ENCODE results near the gene CES3.

The CES3 gene

DNA sequence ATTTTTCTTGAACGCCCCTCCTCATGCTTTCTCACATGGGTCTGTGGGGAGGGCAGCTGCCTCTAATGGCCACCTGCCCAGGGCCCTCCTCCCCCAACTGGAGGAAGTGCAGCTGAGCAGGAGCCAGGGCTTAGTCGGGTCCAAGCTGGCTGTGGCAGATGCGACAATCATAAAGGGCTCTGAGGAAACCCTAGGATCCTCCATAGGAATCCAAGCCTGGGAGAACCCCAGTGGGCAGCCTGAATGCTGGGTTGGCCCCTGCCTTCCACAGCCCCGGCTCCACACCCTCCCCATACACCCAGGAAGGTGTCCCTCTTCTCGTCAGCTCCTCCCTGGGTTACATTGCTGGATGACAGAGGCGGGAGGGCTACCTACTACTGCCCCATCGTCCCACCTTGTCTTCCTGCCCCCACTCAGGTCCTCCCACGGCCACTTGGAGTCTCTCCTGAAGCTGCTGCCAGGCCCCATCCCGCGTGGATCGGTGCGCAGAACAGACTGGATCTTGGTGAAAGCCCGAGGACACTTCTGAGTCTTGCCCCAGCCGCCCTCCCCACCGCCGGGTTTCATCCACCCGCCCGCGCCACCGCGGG, 52.3 kb downstream of the CES3 start:
- no peak for DNase-seq

DNA sequence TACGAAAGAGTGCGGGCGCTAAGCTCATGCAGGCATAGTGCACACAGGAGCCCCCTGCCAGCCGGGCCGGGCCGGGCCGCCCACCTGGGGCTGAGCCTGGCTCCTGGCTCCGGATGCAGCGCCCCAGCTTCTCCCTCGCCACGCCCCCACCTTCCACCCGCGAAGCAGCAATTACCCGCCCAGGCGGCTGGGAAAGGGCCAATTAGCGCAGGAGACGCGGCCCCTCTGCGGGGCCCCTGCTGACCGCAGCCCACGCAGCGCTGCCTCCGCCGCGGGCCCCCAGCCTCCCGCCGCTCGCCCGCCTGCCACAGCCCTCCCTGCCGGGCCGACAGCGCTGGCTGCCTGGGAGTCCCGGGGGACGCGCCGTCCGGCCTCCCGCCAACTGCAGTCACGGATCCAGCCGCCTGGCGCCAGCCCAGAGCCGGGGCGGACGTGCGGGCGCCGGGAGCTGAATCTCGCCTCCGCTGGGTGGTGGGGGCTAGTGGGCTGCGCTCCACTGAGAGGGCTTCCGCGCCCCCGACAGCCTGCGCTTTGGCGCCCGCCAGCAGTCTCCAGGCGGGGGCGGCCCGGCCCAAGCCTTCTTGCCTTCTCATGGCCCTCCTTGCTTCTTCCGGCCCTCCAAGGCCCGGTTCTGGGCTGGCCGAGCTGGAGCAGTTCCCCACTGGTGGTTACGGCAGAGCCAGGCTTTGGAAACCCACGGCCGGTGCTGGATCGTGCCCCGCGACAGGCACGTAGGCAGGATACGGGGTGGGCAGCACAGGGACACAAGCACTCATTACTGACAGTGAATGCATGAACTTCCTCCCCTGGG, 53.0 kb downstream of the CES3 start:
- no peak for DNase-seq

DNA sequence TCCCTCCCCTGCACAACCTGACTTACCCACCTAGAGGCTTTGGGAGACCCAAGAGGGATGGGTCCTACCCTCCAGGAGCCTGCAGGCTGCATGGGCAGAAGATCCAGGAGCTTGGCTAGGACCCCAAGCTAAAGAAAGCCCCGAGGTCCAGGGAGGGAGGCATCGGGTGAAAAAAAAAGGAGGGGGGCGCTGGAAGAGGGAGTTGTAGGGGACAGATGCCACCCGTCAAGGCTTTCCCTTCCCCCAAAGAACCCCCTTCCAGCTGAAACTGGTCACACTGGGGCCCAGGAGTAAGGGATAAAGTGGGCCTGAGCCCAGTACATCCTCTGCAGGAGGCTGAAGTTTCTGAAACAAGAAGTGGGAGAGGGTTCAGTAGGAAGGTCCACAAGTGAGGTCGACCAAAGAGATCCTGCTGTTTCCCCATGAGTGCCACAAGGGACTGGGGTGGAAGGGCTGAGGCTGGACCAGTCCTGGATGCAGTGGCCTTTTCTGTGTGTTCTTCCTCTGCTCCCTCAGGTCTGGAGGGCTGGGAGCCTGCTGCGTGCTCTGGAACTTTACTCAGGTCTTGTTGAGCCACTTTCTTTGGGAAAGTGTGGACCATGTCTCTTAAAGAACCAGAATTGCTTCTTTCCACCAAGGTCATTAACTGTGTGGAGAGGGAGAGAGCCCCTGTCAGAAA, 53.7 kb downstream of the CES3 start:
- no peak for DNase-seq

DNA sequence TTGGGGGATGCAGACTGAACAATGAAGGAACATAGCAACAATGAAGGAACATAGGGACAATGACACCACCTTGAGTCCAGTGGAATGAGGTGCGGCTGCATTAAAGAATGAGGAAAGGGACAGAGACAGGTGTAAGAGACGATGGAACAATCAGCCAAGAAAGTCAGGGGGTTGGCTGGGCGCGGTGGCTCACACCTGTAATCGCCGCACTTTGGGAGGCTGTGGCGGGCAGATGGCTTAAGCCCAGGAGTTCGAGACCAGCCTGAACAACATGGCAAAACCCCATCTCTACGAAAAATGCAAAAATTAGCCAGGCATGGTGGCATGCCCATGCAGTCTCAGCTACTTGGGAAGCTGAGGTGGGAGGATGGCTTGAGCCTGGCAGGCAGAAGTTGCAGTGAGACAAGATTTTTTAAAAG, 54.3 kb downstream of the CES3 start:
- no peak for DNase-seq

GRCh38 chr16:67016143-67016542, 55.1 kb downstream of the CES3 start:
- DNase-seq = no peak

- no peak for DNase-seq
Observed at GRCh38 chr16:67016681-67017420, 55.8 kb downstream of the CES3 start.

DNA sequence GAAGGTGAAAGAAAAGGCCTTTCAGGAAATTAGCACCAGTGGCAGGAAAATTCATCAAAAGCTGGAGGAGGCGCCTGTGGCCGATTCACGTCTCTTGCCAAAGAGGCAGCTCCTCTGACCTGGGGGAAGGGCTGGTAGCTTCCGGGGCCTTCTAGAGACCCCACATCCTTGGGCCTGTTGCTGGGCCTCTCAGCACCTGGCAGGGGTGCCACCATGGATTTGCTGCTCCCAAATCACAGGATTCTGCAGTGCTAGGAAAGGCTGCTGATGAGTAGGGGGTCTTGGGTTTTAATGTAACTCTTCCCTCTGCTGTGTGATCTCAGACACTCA, 56.3 kb downstream of the CES3 start:
- DNase-seq = no peak

DNA sequence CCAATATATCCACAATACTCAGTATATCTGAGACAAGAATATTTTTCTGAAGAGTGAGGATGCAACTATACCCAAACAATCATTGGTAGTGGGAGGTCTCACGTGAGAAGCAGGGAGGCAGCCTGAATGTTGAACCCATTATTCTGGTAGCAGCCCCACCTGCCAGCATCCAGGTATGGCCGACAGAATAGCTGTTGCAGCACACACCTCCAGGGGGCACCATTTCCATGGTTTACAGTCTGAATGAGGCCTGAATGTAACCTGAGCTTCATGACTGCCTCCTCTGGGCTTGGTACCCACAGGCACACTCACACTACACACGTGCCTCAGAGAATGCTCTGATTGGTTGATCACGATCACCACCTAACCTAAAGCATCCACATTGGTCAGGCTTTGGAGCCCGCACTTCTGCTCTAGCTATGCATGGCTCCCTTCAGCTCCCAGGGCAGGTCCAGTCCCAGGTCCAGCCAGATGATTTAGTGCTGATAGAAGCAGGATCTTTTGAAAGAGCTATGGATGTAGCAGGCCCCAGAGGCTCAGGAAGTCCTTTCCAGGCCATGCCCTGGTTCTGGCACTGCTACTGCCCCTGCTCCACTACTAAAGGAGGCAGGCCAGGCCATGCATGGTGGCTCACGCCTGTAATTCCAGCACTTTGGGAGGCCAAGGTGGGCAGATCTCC, 56.9 kb downstream of the CES3 start:
- DNase-seq = peak; percentile 91

DNA sequence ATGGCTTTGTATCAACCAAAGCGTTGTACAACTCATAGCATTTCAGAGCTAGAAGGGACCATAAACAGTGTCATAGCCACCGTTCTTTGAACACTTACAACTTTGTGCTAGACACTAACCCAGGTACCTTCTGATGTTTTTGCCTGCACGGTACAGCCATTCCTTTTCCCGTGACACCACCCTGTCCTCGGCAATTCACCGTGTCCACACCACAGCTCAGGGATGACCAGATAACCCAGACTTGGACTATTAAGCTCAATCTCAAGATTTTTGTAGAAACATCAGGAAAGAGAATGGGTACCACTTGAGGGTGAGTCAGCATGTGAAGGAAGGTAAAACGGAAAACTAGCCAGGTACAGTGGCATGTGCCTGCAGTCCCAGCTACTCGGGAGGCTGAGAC, 58.1 kb downstream of the CES3 start:
- no peak for DNase-seq

DNA sequence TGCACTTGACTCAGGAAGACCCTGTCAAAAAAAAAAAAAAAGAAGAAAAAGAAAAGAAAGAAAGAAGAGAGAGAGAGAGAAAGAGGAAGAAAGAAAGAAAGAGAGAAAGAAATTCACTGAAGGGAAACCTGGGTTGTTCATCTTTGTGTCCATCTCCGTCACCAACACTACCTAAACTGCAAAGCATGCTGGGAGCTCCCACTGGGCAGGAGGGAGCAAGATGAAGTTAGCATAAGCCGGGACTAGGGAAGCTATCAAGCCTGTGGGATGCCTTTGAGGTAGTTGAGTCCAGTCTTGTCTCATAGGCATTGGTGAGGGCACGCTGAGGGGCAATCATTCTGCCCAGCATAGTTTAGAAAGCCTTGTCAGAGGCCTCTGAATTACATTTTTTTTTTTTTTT, 60.3 kb downstream of the CES3 start:
- no peak for DNase-seq

DNA sequence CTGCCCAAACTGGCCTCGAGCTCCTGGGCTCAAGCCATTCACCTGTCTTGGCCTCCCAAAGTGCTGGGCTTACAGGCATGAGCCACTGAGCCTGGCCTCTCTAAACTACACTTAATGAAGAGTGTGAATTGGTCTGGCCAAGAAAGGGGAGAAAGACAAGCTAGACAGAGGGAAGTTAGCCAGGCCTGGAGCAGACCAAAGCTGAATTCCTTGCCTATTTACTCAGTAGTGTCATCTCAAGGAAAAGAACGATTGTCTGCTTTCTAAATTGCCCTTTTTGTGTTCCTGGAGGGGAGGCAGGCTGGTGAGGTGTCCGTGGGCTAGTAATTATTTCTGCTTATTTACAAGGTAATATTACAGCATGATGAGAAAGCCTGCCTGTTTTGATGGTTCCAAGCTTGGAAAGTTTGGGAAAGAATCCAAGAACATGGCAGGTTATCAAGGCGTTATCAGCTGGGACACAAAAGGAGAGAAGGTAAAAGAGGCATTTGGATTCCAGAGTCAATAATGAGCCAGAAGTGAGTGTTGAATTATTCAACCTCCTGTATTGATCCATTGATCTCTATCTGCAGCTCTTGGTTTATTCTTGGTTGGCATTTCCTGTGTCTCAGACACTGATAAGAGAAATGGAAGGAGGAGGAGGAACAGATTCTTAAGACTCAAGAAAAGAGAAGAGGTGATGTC, 61.6 kb downstream of the CES3 start:
- no peak for DNase-seq

DNA sequence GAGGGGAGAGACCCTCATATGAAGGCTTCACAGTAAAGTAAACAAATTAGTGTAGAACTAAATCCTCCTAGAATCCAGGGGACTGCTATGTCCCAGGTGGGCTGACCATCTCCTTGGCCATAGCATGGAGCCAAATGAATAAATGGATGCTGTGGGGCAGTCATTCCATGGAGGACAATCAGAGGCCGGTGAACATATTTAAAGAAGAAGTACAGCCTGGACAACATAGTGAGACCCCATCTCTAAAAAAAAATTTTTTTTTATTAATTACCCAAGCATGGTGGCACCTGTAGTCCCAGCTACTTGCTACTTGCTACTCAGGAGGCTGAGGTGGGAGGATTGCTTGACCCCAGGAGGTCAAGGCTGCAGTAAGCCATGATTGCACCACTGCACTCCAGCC, 62.6 kb downstream of the CES3 start:
- no peak for DNase-seq

All from NCI-H1436 treated with DMSO at 0.1 percent for 48 hours (cell line).